A673 (cell line): ENCODE results near the gene ZBTB6. TPM values are rescaled to one million over a fixed set of nuclear protein-coding genes. Genes with fewer than 3 reads are reported as not detected.

Experiments used
- BruUV-seq: library from RNA; stranded (reverse); fragments of 400-500 nt; replicated peaks from 2 replicates; lab custom pipeline; 2021; lab: Mats Ljungman, UMichigan
- CTCF ChIA-PET: fragments of 300-600 bp; sonication (Branson Sonifier 250); formaldehyde crosslinking; loops from one replicate; lab custom pipeline; 2022; ENCODE audit warnings: antibody characterized with exemption; lab: Charles Lee
- POLR2A ChIA-PET: fragments of 300-600 bp; sonication (Branson Sonifier 250); formaldehyde crosslinking; loops from one replicate; lab custom pipeline; 2022; ENCODE audit warnings: antibody characterized with exemption; ENCODE audit not compliant: low non-redundant PET; lab: Charles Lee
- DNase-seq: peaks from one replicate; pipeline ENCODE4 v3.0.0-alpha.2; 2015; ENCODE audit warnings: low spot score
- H3K27ac ChIP-seq: fragments of 200-600 bp; sonication (generic); 2 replicates; pipeline ENCODE4 v1.5.1; 2016; ENCODE audit warnings: mixed run types, low read depth, mild to moderate bottlenecking, mixed read lengths, antibody characterized with exemption, low read length; ENCODE audit not compliant: poor library complexity, severe bottlenecking
- H3K27me3 ChIP-seq: fragments of 200-600 bp; sonication (generic); replicated peaks from 2 replicates; pipeline ENCODE4 v1.6.1; 2017; ENCODE audit warnings: mixed run types, low read depth, mild to moderate bottlenecking, mixed read lengths, antibody characterized with exemption, low read length; ENCODE audit not compliant: insufficient read depth, poor library complexity
- H3K36me3 ChIP-seq: fragments of 200-600 bp; sonication (generic); 2 replicates; pipeline ENCODE4 v1.6.1; 2016; ENCODE audit warnings: mixed run types, mild to moderate bottlenecking, mixed read lengths, antibody characterized with exemption, low read length; ENCODE audit not compliant: insufficient read depth, poor library complexity, severe bottlenecking
- H3K4me1 ChIP-seq: fragments of 200-600 bp; sonication (generic); 2 replicates; pipeline ENCODE4 v1.6.1; 2017; ENCODE audit warnings: mixed run types, mild to moderate bottlenecking, mixed read lengths, antibody characterized with exemption, low read length; ENCODE audit not compliant: insufficient read depth, poor library complexity, severe bottlenecking
- H3K4me3 ChIP-seq: fragments of 200-600 bp; sonication (generic); 2 replicates; pipeline ENCODE4 v1.5.1; 2016; ENCODE audit warnings: low read depth, mixed run types, mild to moderate bottlenecking, mixed read lengths, low read length; ENCODE audit not compliant: poor library complexity, severe bottlenecking
- H3K9me3 ChIP-seq: fragments of 200-600 bp; sonication (generic); 2 replicates; pipeline ENCODE4 v1.6.1; 2016; ENCODE audit warnings: mixed run types, low read depth, mild to moderate bottlenecking, mixed read lengths, antibody characterized with exemption, low read length; ENCODE audit not compliant: poor library complexity, severe bottlenecking
- EZH2 ChIP-seq: fragments of 200-600 bp; sonication (generic); IDR thresholded peaks from 2 replicates; pipeline ENCODE4 v1.6.1; 2017; ENCODE audit warnings: borderline replicate concordance, low read depth, mild to moderate bottlenecking, mixed read lengths, antibody characterized with exemption, low read length; ENCODE audit not compliant: poor library complexity, severe bottlenecking
- intact Hi-C: fragments of 100-400 bp; cut with micrococcal nuclease; formaldehyde crosslinking; loops from one replicate; pipeline ENCODE4 v1.10.0; 2022; ENCODE audit not compliant: unreplicated experiment
- total RNA-seq: library from RNA; stranded (reverse); gene quantifications from 2 replicates; pipeline ENCODE4 v1.2.3, GENCODE V29; 2021
- TF ChIP-seq, protein P1 (sequence below): fragments of 300-800, 200-600 bp; sonication (generic); conservative IDR thresholded peaks from 2 replicates; pipeline ENCODE4 v1.5.1; 2017; ENCODE audit warnings: low read depth, mild to moderate bottlenecking, antibody characterized with exemption, low read length, moderate library complexity, mixed read lengths

ZBTB6 gene
- total RNA-seq, 1 experiment from 2014 or later: 10.4 TPM

DNA sequence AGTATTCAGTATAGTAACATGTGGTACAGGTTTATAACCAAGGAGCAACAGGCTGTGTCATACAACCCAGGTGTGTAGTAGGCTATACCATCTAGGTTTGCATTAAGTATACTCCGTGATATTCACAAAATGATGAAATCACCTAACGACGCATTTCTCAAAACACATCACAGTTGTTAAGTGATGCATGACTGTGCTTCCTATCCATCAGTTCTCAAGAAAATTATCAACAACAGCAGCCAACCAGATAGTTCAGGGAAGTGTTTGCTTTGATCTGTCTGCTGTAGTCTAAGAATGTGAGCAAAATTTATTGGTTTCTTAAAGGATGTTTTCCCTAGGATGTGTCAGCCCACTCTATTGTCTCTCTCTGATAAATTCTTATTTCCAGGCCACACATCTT lies 10.8 kb upstream of the ZBTB6 start:
- no TSS peak for BruUV-seq
- CTCF ChIA-PET: no interaction called here
- intact Hi-C loops: no loop called here
- Histone ChIP-seq H3K4me3 (no peak overlapping the region), H3K27me3 (no peaks in the 10 kb centered on the region), H3K27ac (no peak overlapping the region), H3K4me1 (no peaks in the 10 kb centered on the region), H3K9me3 (no peaks in the 10 kb centered on the region), H3K36me3 (no peaks in the 10 kb centered on the region)
- POLR2A ChIA-PET: no interaction called here
- TF ChIP-seq, protein P1, sequence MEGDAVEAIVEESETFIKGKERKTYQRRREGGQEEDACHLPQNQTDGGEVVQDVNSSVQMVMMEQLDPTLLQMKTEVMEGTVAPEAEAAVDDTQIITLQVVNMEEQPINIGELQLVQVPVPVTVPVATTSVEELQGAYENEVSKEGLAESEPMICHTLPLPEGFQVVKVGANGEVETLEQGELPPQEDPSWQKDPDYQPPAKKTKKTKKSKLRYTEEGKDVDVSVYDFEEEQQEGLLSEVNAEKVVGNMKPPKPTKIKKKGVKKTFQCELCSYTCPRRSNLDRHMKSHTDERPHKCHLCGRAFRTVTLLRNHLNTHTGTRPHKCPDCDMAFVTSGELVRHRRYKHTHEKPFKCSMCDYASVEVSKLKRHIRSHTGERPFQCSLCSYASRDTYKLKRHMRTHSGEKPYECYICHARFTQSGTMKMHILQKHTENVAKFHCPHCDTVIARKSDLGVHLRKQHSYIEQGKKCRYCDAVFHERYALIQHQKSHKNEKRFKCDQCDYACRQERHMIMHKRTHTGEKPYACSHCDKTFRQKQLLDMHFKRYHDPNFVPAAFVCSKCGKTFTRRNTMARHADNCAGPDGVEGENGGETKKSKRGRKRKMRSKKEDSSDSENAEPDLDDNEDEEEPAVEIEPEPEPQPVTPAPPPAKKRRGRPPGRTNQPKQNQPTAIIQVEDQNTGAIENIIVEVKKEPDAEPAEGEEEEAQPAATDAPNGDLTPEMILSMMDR: no peak
- no peak for TF ChIP-seq EZH2
- no peak for DNase-seq

DNA sequence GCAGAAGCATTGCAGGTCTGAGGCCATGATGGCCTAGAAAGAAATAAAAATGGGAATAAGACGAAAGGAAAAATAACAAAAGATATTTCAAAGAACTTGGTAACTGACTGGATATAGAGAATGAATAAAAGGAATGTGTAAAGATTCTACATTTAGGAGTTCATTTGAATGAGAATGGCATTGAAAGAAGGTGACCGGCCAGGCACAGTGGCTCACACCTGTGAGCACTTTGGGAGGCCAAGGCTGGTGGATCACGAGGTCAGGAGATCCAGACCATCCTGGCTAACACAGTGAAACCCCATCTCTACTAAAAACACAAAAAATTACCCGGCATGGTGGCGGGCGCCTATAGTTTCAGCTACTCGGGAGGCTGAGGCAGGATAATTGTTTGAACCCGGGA lies 9.6 kb upstream of the ZBTB6 start:
- Histone ChIP-seq H3K4me1 (no peaks in the 10 kb centered on the region), H3K36me3 (no peaks in the 10 kb centered on the region), H3K4me3 (no peak overlapping the region), H3K9me3 (no peaks in the 10 kb centered on the region), H3K27ac (no peak overlapping the region), H3K27me3 (no peaks in the 10 kb centered on the region)
- no TSS peak for BruUV-seq
- POLR2A ChIA-PET: interaction anchor here (0.6 kb wide), 1 partner anchor 81 kb away, joined by 6 read pairs; no protein-coding TSS in a partner anchor
- no peak for DNase-seq
- CTCF ChIA-PET: no interaction called here
- intact Hi-C loops: no loop called here
- TF ChIP-seq, protein P1: no peak
- no peak for TF ChIP-seq EZH2

DNA sequence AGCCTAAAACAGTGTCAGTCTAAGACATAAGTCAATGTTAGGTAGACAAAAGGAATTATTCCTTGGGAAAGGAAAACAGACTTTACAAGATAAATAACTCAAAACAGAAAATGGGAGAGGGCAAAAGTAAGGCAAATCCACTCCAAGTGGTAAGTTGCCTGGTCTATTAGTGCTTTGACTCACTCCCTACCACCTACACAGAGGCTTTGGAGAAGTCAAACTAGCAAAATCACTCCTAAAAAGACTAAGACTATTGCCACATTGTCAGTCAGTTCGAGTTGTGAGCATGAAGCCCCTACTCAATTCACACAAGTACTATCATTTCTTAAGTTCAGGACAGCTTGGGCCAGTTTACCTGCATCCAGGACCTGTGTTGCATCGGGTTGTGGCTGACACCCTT lies 5.2 kb upstream of the ZBTB6 start:
- no peaks in the 10 kb centered on the region for H3K36me3 ChIP-seq
- no peaks in the 10 kb centered on the region for H3K4me1 ChIP-seq
- intact Hi-C loops: no loop called here
- no peak for DNase-seq
- H3K27me3 ChIP-seq: no peaks in the 10 kb centered on the region
- TF ChIP-seq EZH2: no peak
- TF ChIP-seq, protein P1: no peak
- ChIA-PET POLR2A (no interaction called here), CTCF (no interaction called here)
- no TSS peak for BruUV-seq
- no peak overlapping the region for H3K4me3 ChIP-seq
- H3K27ac ChIP-seq: no peak overlapping the region
- no peaks in the 10 kb centered on the region for H3K9me3 ChIP-seq
